ENCODE results near the gene POC1A. TPM values are rescaled to one million over a fixed set of nuclear protein-coding genes. Genes with fewer than 3 reads are reported as not detected.

Gene POC1A
- polyA plus RNA-seq, 1 donor (not counting 4 experiments of a cell fraction or from before 2014, with no cell fraction given): 11.5 TPM

DNA sequence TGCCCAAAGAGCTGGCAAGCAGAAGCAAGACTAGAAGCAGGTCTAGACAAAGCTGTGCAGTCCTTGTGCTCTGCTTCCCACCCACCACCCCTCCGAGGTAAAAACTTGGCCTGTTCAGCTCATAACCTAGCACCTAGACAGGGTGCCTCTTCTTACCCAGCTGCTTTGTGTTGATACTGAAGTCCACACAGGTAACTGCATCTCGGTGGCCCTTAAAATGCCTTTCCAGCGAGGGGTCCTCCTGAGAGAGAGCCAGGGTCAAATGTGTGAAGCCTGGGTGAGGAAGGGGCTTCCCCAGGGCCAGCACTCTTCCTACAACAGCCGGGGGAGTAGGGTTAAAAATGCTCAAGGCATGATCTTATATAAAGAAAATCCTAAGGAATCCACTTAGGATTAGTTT is 3.4 kb downstream of the POC1A start:
- peaks cover 1 to 22% of the 10 kb centered on the region in 2 experiments for H3K36me3 ChIP-seq (ENCODE audit: control insufficient read depth in 2 of 2, extremely low read depth in 1 of 2, insufficient read depth in 2 of 2, low read length in 2 of 2)
- peaks cover 6% of the 10 kb centered on the region for H3K4me1 ChIP-seq (ENCODE audit: control insufficient read depth, extremely low read depth, insufficient read depth, low read length)
- H3K27ac ChIP-seq (ENCODE audit: control insufficient read depth, insufficient read depth, low read length): no peak overlapping the region
- H4K20me1 ChIP-seq (ENCODE audit: control insufficient read depth, extremely low read depth, insufficient read depth, low read length): no peaks in the 10 kb centered on the region
- dilution Hi-C loops (cut with MboI; ENCODE audit: extremely low pct_ligation_motif_present, low sequenced_read_pairs): no loop called here
- H3K4me3 ChIP-seq (ENCODE audit: control insufficient read depth in 2 of 3, extremely low read depth in 1 of 3, insufficient read depth in 2 of 3, low read depth in 1 of 3, low read length in 3 of 3): no peak overlapping the region
- H3K79me2 ChIP-seq (ENCODE audit: control insufficient read depth, insufficient read depth, low read length): peaks cover 13% of the 10 kb centered on the region
- no peak for TF ChIP-seq EZH2 (IDR thresholded peaks at IDR 0.05; ENCODE audit: low read length)
- no peak for TF ChIP-seq CTCF (optimal IDR thresholded peaks at IDR 0.05 in 1 of 3, IDR thresholded peaks at IDR 0.05 in 1 of 3, conservative IDR thresholded peaks at IDR 0.05 in 1 of 3; ENCODE audit: extremely low read depth in 1 of 3, insufficient read depth in 2 of 3, low read length in 3 of 3)
- H3K4me2 ChIP-seq (ENCODE audit: control insufficient read depth, extremely low read depth, insufficient read depth, low read depth, low read length): no peak overlapping the region
- no peaks in the 10 kb centered on the region for H3K27me3 ChIP-seq (ENCODE audit: control insufficient read depth, extremely low read depth, insufficient read depth, low read length)
- H3K9me3 ChIP-seq (ENCODE audit: control insufficient read depth, low read depth, low read length): no peaks in the 10 kb centered on the region
- no peak for FAIRE-seq
- H2AFZ ChIP-seq (ENCODE audit: control insufficient read depth, low read length): no peak overlapping the region
- no peak for DNase-seq (ENCODE audit: low read depth, low spot score)
- H3K9me1 ChIP-seq (ENCODE audit: control insufficient read depth, extremely low read depth, insufficient read depth, low read length): no peaks in the 10 kb centered on the region
- H3K9ac ChIP-seq (ENCODE audit: control insufficient read depth, extremely low read depth, insufficient read depth, low read length): no peak overlapping the region

GRCh38 chr3:52150357-52150756 is 3.9 kb downstream of the POC1A start:
- dilution Hi-C loops (cut with MboI; ENCODE audit: extremely low pct_ligation_motif_present, low sequenced_read_pairs): no loop called here
- no peaks in the 10 kb centered on the region for H3K9me1 ChIP-seq (ENCODE audit: control insufficient read depth, extremely low read depth, insufficient read depth, low read length)
- H3K36me3 ChIP-seq (ENCODE audit: control insufficient read depth in 2 of 2, extremely low read depth in 1 of 2, insufficient read depth in 2 of 2, low read length in 2 of 2): peaks cover 1 to 22% of the 10 kb centered on the region in 2 experiments
- no peak overlapping the region for H2AFZ ChIP-seq (ENCODE audit: control insufficient read depth, low read length)
- no peak overlapping the region for H3K9ac ChIP-seq (ENCODE audit: control insufficient read depth, extremely low read depth, insufficient read depth, low read length)
- no peak for FAIRE-seq
- peaks cover 6% of the 10 kb centered on the region for H3K4me1 ChIP-seq (ENCODE audit: control insufficient read depth, extremely low read depth, insufficient read depth, low read length)
- no peaks in the 10 kb centered on the region for H3K9me3 ChIP-seq (ENCODE audit: control insufficient read depth, low read depth, low read length)
- no peak overlapping the region for H3K4me2 ChIP-seq (ENCODE audit: control insufficient read depth, extremely low read depth, insufficient read depth, low read depth, low read length)
- no peaks in the 10 kb centered on the region for H4K20me1 ChIP-seq (ENCODE audit: control insufficient read depth, extremely low read depth, insufficient read depth, low read length)
- H3K79me2 ChIP-seq (ENCODE audit: control insufficient read depth, insufficient read depth, low read length): peaks cover 13% of the 10 kb centered on the region
- no peak for DNase-seq (ENCODE audit: low read depth, low spot score)
- H3K27ac ChIP-seq (ENCODE audit: control insufficient read depth, insufficient read depth, low read length): no peak overlapping the region
- H3K27me3 ChIP-seq (ENCODE audit: control insufficient read depth, extremely low read depth, insufficient read depth, low read length): no peaks in the 10 kb centered on the region
- no peak for TF ChIP-seq EZH2 (IDR thresholded peaks at IDR 0.05; ENCODE audit: low read length)
- no peak for TF ChIP-seq CTCF (optimal IDR thresholded peaks at IDR 0.05 in 1 of 3, IDR thresholded peaks at IDR 0.05 in 1 of 3, conservative IDR thresholded peaks at IDR 0.05 in 1 of 3; ENCODE audit: extremely low read depth in 1 of 3, insufficient read depth in 2 of 3, low read length in 3 of 3)
- no peak overlapping the region for H3K4me3 ChIP-seq (ENCODE audit: control insufficient read depth in 2 of 3, extremely low read depth in 1 of 3, insufficient read depth in 2 of 3, low read depth in 1 of 3, low read length in 3 of 3)

Data from keratinocyte (primary cell).